ENCODE results near the gene CACNB4. TPM values are rescaled to one million over a fixed set of nuclear protein-coding genes. Genes with fewer than 3 reads are reported as not detected.

CACNB4 gene
- polyA plus RNA-seq, 1 donor from 2014 or later = 29.0 TPM

- TF ChIP-seq RAD21 (conservative IDR thresholded peaks at IDR 0.05) (no peak), CTCF (IDR thresholded peaks at IDR 0.05; ENCODE audit: poor library complexity, severe bottlenecking) (no peak), POLR2AphosphoS5 (IDR thresholded peaks at IDR 0.05) (no peak), REST (IDR thresholded peaks at IDR 0.05; ENCODE audit: borderline replicate concordance) (no peak), SMC3 (conservative IDR thresholded peaks at IDR 0.05; ENCODE audit: poor library complexity) (no peak), EZH2 (IDR thresholded peaks at IDR 0.05; ENCODE audit: borderline replicate concordance, insufficient read depth, low read length, poor library complexity, severe bottlenecking) (no peak), TAF1 (IDR thresholded peaks at IDR 0.05; ENCODE audit: low read depth) (no peak), MXI1 (conservative IDR thresholded peaks at IDR 0.05; ENCODE audit: poor library complexity, severe bottlenecking) (no peak)
- H3K27me3 ChIP-seq (ENCODE audit: insufficient read depth, low read depth, low read length) = no peaks in the 10 kb centered on the region
- H3K79me2 ChIP-seq (replicated peaks; ENCODE audit: insufficient read depth, low read length) = no peaks in the 10 kb centered on the region
- H3K9me3 ChIP-seq (ENCODE audit: low read length) = no peaks in the 10 kb centered on the region
- H3F3A ChIP-seq (ENCODE audit: insufficient read depth, low read length, poor library complexity, severe bottlenecking) = no peaks in the 10 kb centered on the region
- H3K36me3 ChIP-seq (ENCODE audit: insufficient read depth, low read length) = no peaks in the 10 kb centered on the region
- H3K27ac ChIP-seq (ENCODE audit: low read length) = peak overlapping the region; percentile 89
- peak overlapping the region; percentile 56 for H3K4me3 ChIP-seq (ENCODE audit: low read length)
- H4K20me1 ChIP-seq (ENCODE audit: insufficient read depth) = no peaks in the 10 kb centered on the region
- H3K9ac ChIP-seq (ENCODE audit: low read length) = peak overlapping the region; percentile 6
- peak overlapping the region; percentile 37 for H3K4me2 ChIP-seq (ENCODE audit: low read length)
- H2AFZ ChIP-seq (ENCODE audit: low read depth, low read length) = no peak overlapping the region
- no peaks in the 10 kb centered on the region for H3K9me2 ChIP-seq (ENCODE audit: insufficient read depth, low read length)
These were observed 83.3 kb downstream of the CACNB4 start for GRCh38 chr2:152015552-152015951.

- H4K20me1 ChIP-seq (ENCODE audit: insufficient read depth) = no peaks in the 10 kb centered on the region
- no peaks in the 10 kb centered on the region for H3K9me3 ChIP-seq (ENCODE audit: low read length)
- TF ChIP-seq REST (IDR thresholded peaks at IDR 0.05; ENCODE audit: borderline replicate concordance) (no peak), CTCF (IDR thresholded peaks at IDR 0.05; ENCODE audit: poor library complexity, severe bottlenecking) (no peak), TAF1 (IDR thresholded peaks at IDR 0.05; ENCODE audit: low read depth) (no peak), SMC3 (conservative IDR thresholded peaks at IDR 0.05; ENCODE audit: poor library complexity) (no peak), EZH2 (IDR thresholded peaks at IDR 0.05; ENCODE audit: borderline replicate concordance, insufficient read depth, low read length, poor library complexity, severe bottlenecking) (no peak), RAD21 (conservative IDR thresholded peaks at IDR 0.05) (no peak), EP300 (conservative IDR thresholded peaks at IDR 0.05; ENCODE audit: poor library complexity, severe bottlenecking) (no peak), POLR2AphosphoS5 (IDR thresholded peaks at IDR 0.05) (no peak), MXI1 (conservative IDR thresholded peaks at IDR 0.05; ENCODE audit: poor library complexity, severe bottlenecking) (no peak)
- H3K27me3 ChIP-seq (ENCODE audit: insufficient read depth, low read depth, low read length) = no peaks in the 10 kb centered on the region
- no peak overlapping the region for H3K4me2 ChIP-seq (ENCODE audit: low read length)
- no peak overlapping the region for H3K9ac ChIP-seq (ENCODE audit: low read length)
- no peak overlapping the region for H3K27ac ChIP-seq (ENCODE audit: low read length)
- no peaks in the 10 kb centered on the region for H3K36me3 ChIP-seq (ENCODE audit: insufficient read depth, low read length)
- no peak overlapping the region for H2AFZ ChIP-seq (ENCODE audit: low read depth, low read length)
- no peaks in the 10 kb centered on the region for H3F3A ChIP-seq (ENCODE audit: insufficient read depth, low read length, poor library complexity, severe bottlenecking)
- H3K79me2 ChIP-seq (replicated peaks; ENCODE audit: insufficient read depth, low read length) = no peaks in the 10 kb centered on the region
- H3K9me2 ChIP-seq (ENCODE audit: insufficient read depth, low read length) = no peaks in the 10 kb centered on the region
- no peak overlapping the region for H3K4me3 ChIP-seq (ENCODE audit: low read length)
These were observed 86.1 kb downstream of the CACNB4 start for GRCh38 chr2:152012697-152013096.
